CD4-positive, CD25-positive, alpha-beta regulatory T cell (primary cell): ENCODE data around the gene LPXN. TPM values are rescaled to one million over a fixed set of nuclear protein-coding genes. Genes with fewer than 3 reads are reported as not detected.

Experiments used
- ATAC-seq, 2 donors: fragments of 150-1000 bp; cut with Tn5 transposase; one replicate each; pipeline ENCODE4 v1.10.0; 2021; ENCODE audit warnings: low read depth in 2 of 2, moderate number of reproducible peaks in 2 of 2, moderate library complexity in 1 of 2
- DNase-seq, 3 donors: peaks; one replicate each; pipeline versions ENCODE4 v3.0.0 to v3.0.0-alpha.2; 2012 to 2022; ENCODE audit warnings: mixed read lengths in 1 of 3
- H3K27ac ChIP-seq: one replicate; pipeline ENCODE4 v1.7.0; 2013; ENCODE audit warnings: mild to moderate bottlenecking, low read length; ENCODE audit not compliant: insufficient read depth, poor library complexity, severe bottlenecking
- H3K27me3 ChIP-seq: one replicate; pipeline ENCODE4 v1.7.0; 2013; ENCODE audit warnings: low read length; ENCODE audit not compliant: control insufficient read depth, insufficient read depth
- H3K36me3 ChIP-seq: one replicate; pipeline ENCODE4 v1.7.0; 2013; ENCODE audit warnings: mild to moderate bottlenecking, low read length, moderate library complexity; ENCODE audit not compliant: control insufficient read depth, insufficient read depth
- H3K4me1 ChIP-seq: 2 replicates; pipeline ENCODE4 v1.7.0; 2013; ENCODE audit warnings: mild to moderate bottlenecking, low read length; ENCODE audit not compliant: insufficient read depth, control insufficient read depth, poor library complexity, severe bottlenecking
- H3K4me3 ChIP-seq: one replicate; pipeline ENCODE4 v1.7.0; 2013; ENCODE audit warnings: low read depth, mild to moderate bottlenecking, low read length, moderate library complexity
- H3K9me3 ChIP-seq, 2 experiments: 1 replicate in 1 of 2; 2 replicates in 1 of 2; pipeline ENCODE4 v1.7.0; 2013; ENCODE audit warnings: low read length in 2 of 2, mild to moderate bottlenecking in 1 of 2, moderate library complexity in 1 of 2; ENCODE audit not compliant: control insufficient read depth in 2 of 2
- H3K27ac Mint-ChIP-seq, 3 donors: one replicate each; pipeline ENCODE4 v1.8.0; 2020 to 2022; ENCODE audit warnings: mild to moderate bottlenecking in 3 of 3, mixed read lengths in 3 of 3, moderate library complexity in 2 of 3
- H3K27me3 Mint-ChIP-seq: one replicate; pipeline ENCODE4 v1.8.0; 2022; ENCODE audit warnings: mild to moderate bottlenecking, mixed read lengths
- H3K36me3 Mint-ChIP-seq: one replicate; pipeline ENCODE4 v1.8.0; 2020; ENCODE audit warnings: mixed read lengths
- H3K4me1 Mint-ChIP-seq, 4 donors: one replicate each; pipeline ENCODE4 v1.8.0; 2020 to 2022; ENCODE audit warnings: mixed read lengths in 4 of 4, mild to moderate bottlenecking in 1 of 4
- H3K4me3 Mint-ChIP-seq, 4 donors: one replicate each; pipeline ENCODE4 v1.8.0; 2020 to 2022; ENCODE audit warnings: mild to moderate bottlenecking in 4 of 4, mixed read lengths in 4 of 4, moderate library complexity in 3 of 4
- H3K9me3 Mint-ChIP-seq, 7 donors: one replicate each; pipeline ENCODE4 v1.8.0; 2020 to 2022; ENCODE audit warnings: mixed read lengths in 7 of 7, mild to moderate bottlenecking in 3 of 7, moderate library complexity in 2 of 7
- polyA plus RNA-seq, 4 donors: library from polyadenylated mRNA; unstranded; fragments of 300-500 nt; fragmentation: Illumina TruSeq; gene quantifications; one replicate each; pipeline ENCODE4 v1.2.3, GENCODE V29; 2021
- total RNA-seq: library from RNA; stranded (reverse); gene quantifications from one replicate; pipeline ENCODE4 v1.2.3, GENCODE V29; 2022

Gene LPXN
- total and polyA plus RNA-seq, 5 donors from 2014 or later = 101 to 314 (median 263) TPM

GRCh38 chr11:58487170-58487569 lies 88.5 kb downstream of the LPXN start:
- Histone ChIP-seq H3K27ac (no peak overlapping the region), H3K4me3 (no peak overlapping the region), H3K4me1 (no peaks in the 10 kb centered on the region), H3K27me3 (no peaks in the 10 kb centered on the region), H3K36me3 (no peaks in the 10 kb centered on the region), H3K9me3 (no peaks in the 10 kb centered on the region)
- no peak for ATAC-seq
- no peak overlapping the region for H3K4me3 Mint-ChIP-seq
- peaks cover 3% of the 10 kb centered on the region for H3K36me3 Mint-ChIP-seq
- H3K4me1 Mint-ChIP-seq = no peaks in the 10 kb centered on the region
- DNase-seq = no peak
- peaks cover 0 to 7% (median 0%) of the 10 kb centered on the region in 7 donors for H3K9me3 Mint-ChIP-seq
- peaks cover 5% of the 10 kb centered on the region for H3K27me3 Mint-ChIP-seq
- no peak overlapping the region for H3K27ac Mint-ChIP-seq

- H3K27me3 ChIP-seq = no peaks in the 10 kb centered on the region
- DNase-seq = no peak
- Mint-ChIP-seq H3K4me1 (no peaks in the 10 kb centered on the region), H3K9me3 (peaks cover 0 to 7% (median 0%) of the 10 kb centered on the region in 7 donors), H3K27me3 (peaks cover 5% of the 10 kb centered on the region), H3K36me3 (peaks cover 3% of the 10 kb centered on the region), H3K27ac (no peak overlapping the region), H3K4me3 (no peak overlapping the region)
- H3K9me3 ChIP-seq = no peaks in the 10 kb centered on the region
- no peak overlapping the region for H3K4me3 ChIP-seq
- H3K36me3 ChIP-seq = no peaks in the 10 kb centered on the region
- H3K27ac ChIP-seq = no peak overlapping the region
- H3K4me1 ChIP-seq = no peaks in the 10 kb centered on the region
- ATAC-seq = no peak
Observed at GRCh38 chr11:58485961-58486360, 89.7 kb downstream of the LPXN start.

Other genes starting within 250 kb of the LPXN start
- gene OR5B17, start 216.8 kb downstream of the LPXN start, total RNA-seq = not detected
- not detected for gene OR5B17, start 216.8 kb downstream of the LPXN start, polyA plus RNA-seq
- gene OR5B3, start 169.0 kb downstream of the LPXN start, total RNA-seq = not detected
- not detected for gene OR5B3, start 169.0 kb downstream of the LPXN start, polyA plus RNA-seq
- gene OR5B2, start 147.7 kb downstream of the LPXN start, total RNA-seq = not detected
- not detected for gene OR5B2, start 147.7 kb downstream of the LPXN start, polyA plus RNA-seq
- gene OR5B12, start 133.6 kb downstream of the LPXN start, total RNA-seq = not detected
- gene OR5B12, start 133.6 kb downstream of the LPXN start, polyA plus RNA-seq = not detected
- gene OR5B21, start 67.8 kb downstream of the LPXN start, total RNA-seq = not detected
- gene OR5B21, start 67.8 kb downstream of the LPXN start, polyA plus RNA-seq = not detected
- 46.5 TPM for gene ZFP91, start 3.2 kb upstream of the LPXN start, total RNA-seq
- 1 to 10 TPM; 5.0 to 8.6 (median 6.8) TPM for gene ZFP91, start 3.2 kb upstream of the LPXN start, polyA plus RNA-seq
- gene CNTF, start 46.8 kb upstream of the LPXN start, total RNA-seq = 4.9 TPM
- not detected for gene CNTF, start 46.8 kb upstream of the LPXN start, polyA plus RNA-seq
- not detected for gene GLYAT, start 156.1 kb upstream of the LPXN start, total RNA-seq
- gene GLYAT, start 156.1 kb upstream of the LPXN start, polyA plus RNA-seq = not detected